A549 treated with RU486 at 1 μM for 4 hours (cell line): Measurements from ENCODE around the gene ZCRB1. TPM values are rescaled to one million over a fixed set of nuclear protein-coding genes. Genes with fewer than 3 reads are reported as not detected.

Source experiments
- total RNA-seq: library from RNA; stranded (reverse); fragments of 200-300 nt; extraction: Qiagen RNA extraction; gene quantifications from 5 replicates; pipeline ENCODE4 v1.2.3, GENCODE V29; 2022; ENCODE audit warnings: low read depth

ZCRB1 gene
- total RNA-seq = 59.4 to 68.9 TPM (median 61.8 TPM) in 5 replicates

GRCh38 chr12:42325653-42326474 is at the start of gene ZCRB1, which contains the start of gene PPHLN1:
ZCRB1 (minus strand) TSS chr12:42326094; CDS start chr12:42324102, 1,992 bp downstream.
PPHLN1 (plus strand) TSS chr12:42326167; CDS start chr12:42335903, 9,736 bp downstream.

Other genes with a start within 250 kb of the ZCRB1 start
- 4.6 to 16.1 TPM (median 14.6 TPM) in 5 replicates for gene GXYLT1, start 181.2 kb downstream of the ZCRB1 start, total RNA-seq
- gene YAF2, start 87.8 kb downstream of the ZCRB1 start, total RNA-seq = 20.5 to 29.4 TPM (median 25.8 TPM) in 5 replicates
- 52.4 to 81.1 TPM (median 56.4 TPM) in 5 replicates for gene PPHLN1, start 73 bp upstream of the ZCRB1 start, total RNA-seq